Measurements from ENCODE around the gene HINT1. TPM values are rescaled to one million over a fixed set of nuclear protein-coding genes. Genes with fewer than 3 reads are reported as not detected.

Gene HINT1
- total and polyA plus RNA-seq, 9 of the 15 experiments (the other 6 are each of a cell fraction or from before 2014, with no cell fraction given) = 296 to 1,027 (median 500) TPM

DNA sequence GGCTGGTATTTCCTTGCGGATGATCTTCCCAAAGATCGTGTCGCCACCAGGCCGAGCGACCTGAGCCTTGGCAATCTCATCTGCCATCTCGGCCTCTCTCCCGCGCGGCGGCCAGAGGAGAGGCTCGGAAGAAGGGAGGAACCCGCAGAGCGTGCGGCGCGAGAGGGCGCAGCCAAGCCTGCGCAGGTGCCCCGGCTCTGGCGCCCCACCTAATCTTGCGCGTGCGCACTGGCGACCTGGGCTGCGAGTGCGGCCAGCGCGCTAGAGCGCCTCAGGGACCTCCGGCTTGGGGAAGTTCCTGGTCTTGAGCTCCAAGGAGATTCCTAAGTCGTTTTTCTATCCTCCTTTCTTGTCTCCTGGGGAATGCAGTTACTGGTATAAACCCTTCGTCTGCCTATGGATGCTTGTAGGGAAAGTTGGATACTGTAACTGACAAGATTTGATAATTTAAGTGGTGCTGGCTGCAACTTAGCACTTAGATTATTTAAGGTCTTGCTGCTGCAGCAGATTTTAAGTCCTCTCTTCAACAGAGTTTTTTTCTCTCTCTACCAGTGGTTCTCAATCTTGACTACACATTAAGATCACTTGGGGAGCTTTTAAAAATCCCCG is at the start of gene HINT1 (continued):
- TF ChIP-seq MYNN (IDR thresholded peaks at IDR 0.05) (peak; percentile 75), MYNN (CRISPR knock-in tag; IDR thresholded peaks at IDR 0.05) (no peak), ZNF695 (CRISPR knock-in tag; IDR thresholded peaks at IDR 0.05) (no peak), NELFE (IDR thresholded peaks at IDR 0.05; ENCODE audit: insufficient read depth, insufficient read length) (no peak), SMARCE1 (IDR thresholded peaks at IDR 0.05) (no peak), RBM39 (optimal IDR thresholded peaks at IDR 0.05; ENCODE audit: low read depth, low read length) (peak; percentile 85), SPI1 (IDR thresholded peaks at IDR 0.05; ENCODE audit: borderline replicate concordance, low read depth, low read length) (peak; percentile 47; the same call in 1 of the 2 replicates), EP300 (IDR thresholded peaks at IDR 0.05; ENCODE audit: low read length) (no peak), NBN (IDR thresholded peaks at IDR 0.05; ENCODE audit: low read depth) (no peak), KDM4B (IDR thresholded peaks at IDR 0.05; ENCODE audit: borderline replicate concordance in 2 of 2, low read depth in 1 of 2) (peak in 1 of 2 experiments; percentile 59; a peak in 1 of 4 replicates), SAP30 (IDR thresholded peaks at IDR 0.05; ENCODE audit: borderline replicate concordance, insufficient read depth, low read depth, low read length, poor library complexity, severe bottlenecking) (no peak), C11orf30 (IDR thresholded peaks at IDR 0.05; ENCODE audit: low read depth) (peak; percentile 42; the same call in 1 of the 2 replicates)
- TF ChIP-seq, protein P1, sequence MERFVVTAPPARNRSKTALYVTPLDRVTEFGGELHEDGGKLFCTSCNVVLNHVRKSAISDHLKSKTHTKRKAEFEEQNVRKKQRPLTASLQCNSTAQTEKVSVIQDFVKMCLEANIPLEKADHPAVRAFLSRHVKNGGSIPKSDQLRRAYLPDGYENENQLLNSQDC (CRISPR knock-in tag; IDR thresholded peaks at IDR 0.05) = no peak
- TF ChIP-seq, protein P2, sequence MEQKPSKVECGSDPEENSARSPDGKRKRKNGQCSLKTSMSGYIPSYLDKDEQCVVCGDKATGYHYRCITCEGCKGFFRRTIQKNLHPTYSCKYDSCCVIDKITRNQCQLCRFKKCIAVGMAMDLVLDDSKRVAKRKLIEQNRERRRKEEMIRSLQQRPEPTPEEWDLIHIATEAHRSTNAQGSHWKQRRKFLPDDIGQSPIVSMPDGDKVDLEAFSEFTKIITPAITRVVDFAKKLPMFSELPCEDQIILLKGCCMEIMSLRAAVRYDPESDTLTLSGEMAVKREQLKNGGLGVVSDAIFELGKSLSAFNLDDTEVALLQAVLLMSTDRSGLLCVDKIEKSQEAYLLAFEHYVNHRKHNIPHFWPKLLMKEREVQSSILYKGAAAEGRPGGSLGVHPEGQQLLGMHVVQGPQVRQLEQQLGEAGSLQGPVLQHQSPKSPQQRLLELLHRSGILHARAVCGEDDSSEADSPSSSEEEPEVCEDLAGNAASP (IDR thresholded peaks at IDR 0.05) = no peak
- TF ChIP-seq, protein P3, sequence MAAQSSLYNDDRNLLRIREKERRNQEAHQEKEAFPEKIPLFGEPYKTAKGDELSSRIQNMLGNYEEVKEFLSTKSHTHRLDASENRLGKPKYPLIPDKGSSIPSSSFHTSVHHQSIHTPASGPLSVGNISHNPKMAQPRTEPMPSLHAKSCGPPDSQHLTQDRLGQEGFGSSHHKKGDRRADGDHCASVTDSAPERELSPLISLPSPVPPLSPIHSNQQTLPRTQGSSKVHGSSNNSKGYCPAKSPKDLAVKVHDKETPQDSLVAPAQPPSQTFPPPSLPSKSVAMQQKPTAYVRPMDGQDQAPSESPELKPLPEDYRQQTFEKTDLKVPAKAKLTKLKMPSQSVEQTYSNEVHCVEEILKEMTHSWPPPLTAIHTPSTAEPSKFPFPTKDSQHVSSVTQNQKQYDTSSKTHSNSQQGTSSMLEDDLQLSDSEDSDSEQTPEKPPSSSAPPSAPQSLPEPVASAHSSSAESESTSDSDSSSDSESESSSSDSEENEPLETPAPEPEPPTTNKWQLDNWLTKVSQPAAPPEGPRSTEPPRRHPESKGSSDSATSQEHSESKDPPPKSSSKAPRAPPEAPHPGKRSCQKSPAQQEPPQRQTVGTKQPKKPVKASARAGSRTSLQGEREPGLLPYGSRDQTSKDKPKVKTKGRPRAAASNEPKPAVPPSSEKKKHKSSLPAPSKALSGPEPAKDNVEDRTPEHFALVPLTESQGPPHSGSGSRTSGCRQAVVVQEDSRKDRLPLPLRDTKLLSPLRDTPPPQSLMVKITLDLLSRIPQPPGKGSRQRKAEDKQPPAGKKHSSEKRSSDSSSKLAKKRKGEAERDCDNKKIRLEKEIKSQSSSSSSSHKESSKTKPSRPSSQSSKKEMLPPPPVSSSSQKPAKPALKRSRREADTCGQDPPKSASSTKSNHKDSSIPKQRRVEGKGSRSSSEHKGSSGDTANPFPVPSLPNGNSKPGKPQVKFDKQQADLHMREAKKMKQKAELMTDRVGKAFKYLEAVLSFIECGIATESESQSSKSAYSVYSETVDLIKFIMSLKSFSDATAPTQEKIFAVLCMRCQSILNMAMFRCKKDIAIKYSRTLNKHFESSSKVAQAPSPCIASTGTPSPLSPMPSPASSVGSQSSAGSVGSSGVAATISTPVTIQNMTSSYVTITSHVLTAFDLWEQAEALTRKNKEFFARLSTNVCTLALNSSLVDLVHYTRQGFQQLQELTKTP (IDR thresholded peaks at IDR 0.05; ENCODE audit: low read depth in 1 of 2, partially characterized antibody in 2 of 2) = no peak
- TF ChIP-seq, protein P4, sequence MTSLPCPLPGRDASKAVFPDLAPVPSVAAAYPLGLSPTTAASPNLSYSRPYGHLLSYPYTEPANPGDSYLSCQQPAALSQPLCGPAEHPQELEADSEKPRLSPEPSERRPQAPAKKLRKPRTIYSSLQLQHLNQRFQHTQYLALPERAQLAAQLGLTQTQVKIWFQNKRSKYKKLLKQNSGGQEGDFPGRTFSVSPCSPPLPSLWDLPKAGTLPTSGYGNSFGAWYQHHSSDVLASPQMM (CRISPR knock-in tag; IDR thresholded peaks at IDR 0.05) = no peak
- TF ChIP-seq, protein P5, sequence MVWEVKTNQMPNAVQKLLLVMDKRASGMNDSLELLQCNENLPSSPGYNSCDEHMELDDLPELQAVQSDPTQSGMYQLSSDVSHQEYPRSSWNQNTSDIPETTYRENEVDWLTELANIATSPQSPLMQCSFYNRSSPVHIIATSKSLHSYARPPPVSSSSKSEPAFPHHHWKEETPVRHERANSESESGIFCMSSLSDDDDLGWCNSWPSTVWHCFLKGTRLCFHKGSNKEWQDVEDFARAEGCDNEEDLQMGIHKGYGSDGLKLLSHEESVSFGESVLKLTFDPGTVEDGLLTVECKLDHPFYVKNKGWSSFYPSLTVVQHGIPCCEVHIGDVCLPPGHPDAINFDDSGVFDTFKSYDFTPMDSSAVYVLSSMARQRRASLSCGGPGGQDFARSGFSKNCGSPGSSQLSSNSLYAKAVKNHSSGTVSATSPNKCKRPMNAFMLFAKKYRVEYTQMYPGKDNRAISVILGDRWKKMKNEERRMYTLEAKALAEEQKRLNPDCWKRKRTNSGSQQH (CRISPR knock-in tag; IDR thresholded peaks at IDR 0.05) = no peak
- TF ChIP-seq, protein P6, sequence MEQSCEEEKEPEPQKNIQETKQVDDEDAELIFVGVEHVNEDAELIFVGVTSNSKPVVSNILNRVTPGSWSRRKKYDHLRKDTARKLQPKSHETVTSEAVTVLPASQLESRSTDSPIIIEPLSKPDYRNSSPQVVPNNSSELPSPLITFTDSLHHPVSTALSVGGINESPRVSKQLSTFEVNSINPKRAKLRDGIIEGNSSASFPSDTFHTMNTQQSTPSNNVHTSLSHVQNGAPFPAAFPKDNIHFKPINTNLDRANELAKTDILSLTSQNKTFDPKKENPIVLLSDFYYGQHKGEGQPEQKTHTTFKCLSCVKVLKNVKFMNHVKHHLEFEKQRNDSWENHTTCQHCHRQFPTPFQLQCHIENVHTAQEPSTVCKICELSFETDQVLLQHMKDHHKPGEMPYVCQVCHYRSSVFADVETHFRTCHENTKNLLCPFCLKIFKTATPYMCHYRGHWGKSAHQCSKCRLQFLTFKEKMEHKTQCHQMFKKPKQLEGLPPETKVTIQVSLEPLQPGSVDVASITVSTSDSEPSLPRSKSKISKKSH (CRISPR knock-in tag; IDR thresholded peaks at IDR 0.05) = no peak

Data from K562 (cell line).